Neural progenitor cell (in vitro differentiated cells): ENCODE data around the gene ACSM5.

Experiments used
- CTCF ChIP-seq: fragments of 200-600 bp; sonication (generic); IDR thresholded peaks from 2 replicates; pipeline ENCODE4 v1.5.1; 2017; ENCODE audit warnings: antibody characterized with exemption, mild to moderate bottlenecking
- EZH2 ChIP-seq: fragments of 200-600 bp; sonication (generic); IDR thresholded peaks from 2 replicates; pipeline ENCODE4 v1.6.1; 2017; ENCODE audit warnings: antibody characterized with exemption, mild to moderate bottlenecking, moderate library complexity
- EZH2phosphoT487 ChIP-seq: fragments of 200-600 bp; sonication (generic); IDR thresholded peaks from 2 replicates; pipeline ENCODE4 v1.6.1; 2017; ENCODE audit warnings: antibody characterized with exemption

- TF ChIP-seq CTCF (no peak), EZH2 (no peak), EZH2phosphoT487 (no peak)
Measured at GRCh38 chr16:20393801-20394577, 15.3 kb upstream of the ACSM5 start.
